OCI-LY1 (cell line): ENCODE data around the gene CCDC102A.

Source experiments
- H2AFZ ChIP-seq: fragments of 200-600 bp; sonication (generic), shearing (Covaris generic); 2 replicates; pipeline ENCODE4 v1.6.0; 2014; ENCODE audit warnings: antibody characterized with exemption, mild to moderate bottlenecking, low read length
- H3F3A ChIP-seq: fragments of 200-600 bp; sonication (generic), shearing (Covaris generic); 2 replicates; pipeline ENCODE4 v1.6.0; 2014; ENCODE audit warnings: mild to moderate bottlenecking, antibody characterized with exemption, low read length, moderate library complexity; ENCODE audit not compliant: insufficient read depth
- H3K27ac ChIP-seq: fragments of 200-600 bp; sonication (generic); 2 replicates; pipeline ENCODE4 v1.5.1; 2014; ENCODE audit warnings: low read length, mixed run types, mild to moderate bottlenecking, low read depth; ENCODE audit not compliant: poor library complexity, severe bottlenecking
- H3K27me3 ChIP-seq: fragments of 200-600 bp; sonication (generic); 2 replicates; pipeline ENCODE4 v1.6.0; 2014; ENCODE audit warnings: antibody characterized with exemption, mild to moderate bottlenecking, low read length, moderate library complexity; ENCODE audit not compliant: insufficient read depth
- H3K36me3 ChIP-seq: fragments of 200-600 bp; sonication (generic); 2 replicates; pipeline ENCODE4 v1.6.1; 2014; ENCODE audit warnings: mild to moderate bottlenecking, antibody characterized with exemption, low read length, moderate library complexity, mixed read lengths; ENCODE audit not compliant: insufficient read depth
- H3K4me1 ChIP-seq: fragments of 200-600 bp; sonication (generic); 2 replicates; pipeline ENCODE4 v1.5.1; 2014; ENCODE audit warnings: mild to moderate bottlenecking, low read length, moderate library complexity; ENCODE audit not compliant: insufficient read depth, severe bottlenecking
- H3K4me2 ChIP-seq: fragments of 200-600 bp; sonication (generic), shearing (Covaris generic); 2 replicates; pipeline ENCODE4 v1.6.1; 2014; ENCODE audit warnings: low read length
- H3K4me3 ChIP-seq: fragments of 200-600 bp; sonication (generic); 2 replicates; pipeline ENCODE4 v1.5.1; 2014; ENCODE audit warnings: low read length, low read depth, mild to moderate bottlenecking, mixed read lengths; ENCODE audit not compliant: poor library complexity, severe bottlenecking
- H3K79me2 ChIP-seq: fragments of 200-600 bp; shearing (Covaris generic); 2 replicates; pipeline ENCODE4 v1.6.1; 2016; ENCODE audit warnings: mixed run types, low read length, mixed read lengths; ENCODE audit not compliant: insufficient read depth
- H3K9ac ChIP-seq: fragments of 200-600 bp; sonication (generic), shearing (Covaris generic); 2 replicates; pipeline ENCODE4 v1.6.1; 2014; ENCODE audit warnings: mild to moderate bottlenecking, low read length, mixed read lengths
- H3K9me2 ChIP-seq: fragments of 200-600 bp; sonication (generic), shearing (Covaris generic); 2 replicates; pipeline ENCODE4 v1.6.1; 2014; ENCODE audit warnings: low read depth, mild to moderate bottlenecking, low read length, mixed read lengths
- H3K9me3 ChIP-seq: fragments of 200-600 bp; shearing (Covaris generic); 2 replicates; pipeline ENCODE4 v1.6.1; 2014; ENCODE audit warnings: low read length, mixed read lengths
- H4K20me1 ChIP-seq: fragments of 200-600 bp; sonication (generic), shearing (Covaris generic); 2 replicates; pipeline ENCODE4 v1.6.0; 2016; ENCODE audit warnings: mild to moderate bottlenecking, low read length; ENCODE audit not compliant: insufficient read depth
- EZH2 ChIP-seq: fragments of 200-600 bp; sonication (generic), shearing (Covaris generic); IDR thresholded peaks from 2 replicates; pipeline ENCODE4 v1.8.0; 2017; ENCODE audit warnings: borderline replicate concordance, mixed run types, mild to moderate bottlenecking, antibody characterized with exemption, low read length, moderate library complexity, mixed read lengths
- TF ChIP-seq, protein P1 (sequence below): fragments of 200-600 bp; sonication (generic), shearing (Covaris generic); IDR thresholded peaks from 2 replicates; pipeline ENCODE4 v1.5.1; 2017; ENCODE audit warnings: mild to moderate bottlenecking, antibody characterized with exemption, low read length, moderate library complexity, mixed read lengths

CCDC102A gene

DNA sequence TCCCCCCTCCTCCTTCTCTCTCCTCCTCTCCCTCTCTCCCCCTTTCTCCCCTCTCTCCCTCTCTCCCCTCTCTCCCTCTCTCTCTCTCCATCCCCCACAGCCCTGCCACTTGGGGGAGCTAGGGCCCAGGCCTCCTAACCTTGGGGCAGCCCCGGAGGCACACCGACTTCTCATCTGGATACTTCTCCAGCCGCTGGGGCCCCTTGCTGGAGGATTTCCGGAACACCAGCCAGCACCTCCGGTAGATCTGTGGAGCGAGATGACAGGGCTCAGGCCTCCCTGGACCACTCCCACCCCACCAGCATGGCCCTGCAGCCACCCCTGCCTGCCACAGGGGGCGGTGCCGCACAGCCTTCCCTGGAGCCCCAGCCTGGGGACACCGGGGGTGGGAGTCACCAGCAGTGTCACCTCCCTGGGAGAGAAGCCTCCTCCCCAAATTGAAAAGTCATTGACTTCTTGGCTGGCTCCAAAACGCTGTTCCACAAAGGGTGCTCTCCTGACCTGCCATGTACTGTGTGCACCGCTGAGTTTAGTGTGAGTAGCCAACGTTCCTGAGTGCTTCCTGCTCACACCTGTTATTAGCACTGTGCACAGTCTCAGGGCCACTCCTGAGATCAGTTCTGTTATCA lies 60.5 kb downstream of the CCDC102A start:
- H3K9me2 ChIP-seq, result no peaks in the 10 kb centered on the region
- H3K27me3 ChIP-seq, result no peaks in the 10 kb centered on the region
- H4K20me1 ChIP-seq, result no peaks in the 10 kb centered on the region
- H3K4me3 ChIP-seq, result no peak overlapping the region
- no peaks in the 10 kb centered on the region for H3F3A ChIP-seq
- peaks cover 15% of the 10 kb centered on the region for H3K36me3 ChIP-seq
- no peaks in the 10 kb centered on the region for H3K9me3 ChIP-seq
- H2AFZ ChIP-seq, result no peak overlapping the region
- H3K79me2 ChIP-seq, result no peaks in the 10 kb centered on the region
- H3K9ac ChIP-seq, result no peak overlapping the region
- H3K27ac ChIP-seq, result no peak overlapping the region
- TF ChIP-seq EZH2, result no peak
- TF ChIP-seq, protein P1, sequence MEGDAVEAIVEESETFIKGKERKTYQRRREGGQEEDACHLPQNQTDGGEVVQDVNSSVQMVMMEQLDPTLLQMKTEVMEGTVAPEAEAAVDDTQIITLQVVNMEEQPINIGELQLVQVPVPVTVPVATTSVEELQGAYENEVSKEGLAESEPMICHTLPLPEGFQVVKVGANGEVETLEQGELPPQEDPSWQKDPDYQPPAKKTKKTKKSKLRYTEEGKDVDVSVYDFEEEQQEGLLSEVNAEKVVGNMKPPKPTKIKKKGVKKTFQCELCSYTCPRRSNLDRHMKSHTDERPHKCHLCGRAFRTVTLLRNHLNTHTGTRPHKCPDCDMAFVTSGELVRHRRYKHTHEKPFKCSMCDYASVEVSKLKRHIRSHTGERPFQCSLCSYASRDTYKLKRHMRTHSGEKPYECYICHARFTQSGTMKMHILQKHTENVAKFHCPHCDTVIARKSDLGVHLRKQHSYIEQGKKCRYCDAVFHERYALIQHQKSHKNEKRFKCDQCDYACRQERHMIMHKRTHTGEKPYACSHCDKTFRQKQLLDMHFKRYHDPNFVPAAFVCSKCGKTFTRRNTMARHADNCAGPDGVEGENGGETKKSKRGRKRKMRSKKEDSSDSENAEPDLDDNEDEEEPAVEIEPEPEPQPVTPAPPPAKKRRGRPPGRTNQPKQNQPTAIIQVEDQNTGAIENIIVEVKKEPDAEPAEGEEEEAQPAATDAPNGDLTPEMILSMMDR, result peak; percentile 85; the same call in 1 of the 2 replicates
- no peak overlapping the region for H3K4me2 ChIP-seq
- H3K4me1 ChIP-seq, result peaks cover 4% of the 10 kb centered on the region

DNA sequence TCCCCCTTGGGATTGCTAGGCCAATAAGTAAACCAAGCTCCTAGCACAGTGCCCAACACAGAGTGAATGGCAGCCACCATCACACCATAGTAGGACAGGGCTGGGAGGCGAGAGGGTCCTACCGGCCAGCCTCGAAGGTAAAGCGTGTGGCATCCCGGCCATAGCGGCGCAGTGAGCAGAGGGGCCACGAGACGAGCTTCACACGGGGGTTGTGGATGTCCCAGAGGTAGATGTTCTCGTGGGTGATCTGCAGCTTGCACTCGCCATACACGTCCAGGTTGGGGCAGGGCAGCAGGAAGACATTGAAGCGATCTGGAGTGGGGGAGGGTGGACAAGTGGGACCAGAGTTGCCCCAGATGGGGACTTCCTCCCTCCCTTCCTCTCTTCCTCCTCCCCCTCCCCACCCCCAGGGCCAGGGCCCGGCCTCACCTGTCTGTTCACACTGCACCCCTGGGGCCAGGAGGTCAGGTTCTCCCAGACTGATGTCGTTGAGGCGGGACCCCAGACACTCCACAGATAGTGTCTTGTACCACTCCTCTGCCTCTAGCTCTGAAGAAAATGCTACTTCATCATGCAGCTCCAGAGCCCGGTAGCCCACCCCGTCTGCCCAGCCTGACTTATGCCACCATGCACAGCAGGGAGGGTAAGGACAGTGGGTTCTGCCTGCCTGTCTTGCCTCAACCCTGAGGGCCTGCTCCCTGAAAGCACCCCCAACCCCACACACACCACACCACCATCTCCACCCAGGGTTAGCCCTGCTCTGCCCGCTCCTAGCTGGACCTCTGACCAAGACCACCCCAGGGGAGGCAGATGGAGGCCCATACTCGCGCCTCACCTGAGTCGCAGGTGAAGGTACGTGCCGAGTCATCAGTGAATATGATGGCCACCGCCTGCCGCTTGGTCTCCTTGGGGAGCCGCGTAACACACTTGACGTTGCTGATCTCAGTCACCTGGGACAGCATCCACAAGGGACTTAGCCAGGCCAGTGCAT lies 61.4 kb downstream of the CCDC102A start:
- H3K4me2 ChIP-seq, result no peak overlapping the region

DNA sequence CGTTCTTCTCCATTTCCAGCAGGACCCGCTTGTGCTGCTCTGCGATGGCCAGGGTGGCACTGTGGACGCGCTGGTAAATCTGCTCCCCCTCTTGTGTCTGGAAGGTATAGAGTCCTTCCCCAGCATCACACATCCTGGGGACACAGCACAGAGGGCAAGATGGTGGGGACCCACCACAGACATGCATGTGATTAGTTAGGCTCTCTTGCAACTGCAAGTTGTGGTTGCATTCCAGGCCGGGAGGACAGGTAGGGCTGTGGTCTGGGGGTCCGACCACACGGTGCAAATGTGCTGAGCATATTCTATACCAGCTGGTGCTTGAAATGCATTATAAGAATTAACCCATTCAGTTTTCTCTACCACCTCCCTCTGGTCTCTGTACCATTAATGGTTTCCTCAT lies 62.5 kb downstream of the CCDC102A start:
- H3K9me2 ChIP-seq, result no peaks in the 10 kb centered on the region
- no peaks in the 10 kb centered on the region for H3K27me3 ChIP-seq
- H3K36me3 ChIP-seq, result peaks cover 34% of the 10 kb centered on the region
- no peak overlapping the region for H3K27ac ChIP-seq
- H3K4me3 ChIP-seq, result no peak overlapping the region
- H2AFZ ChIP-seq, result no peak overlapping the region
- no peak overlapping the region for H3K4me2 ChIP-seq
- no peak overlapping the region for H3K9ac ChIP-seq
- no peaks in the 10 kb centered on the region for H3K9me3 ChIP-seq
- no peaks in the 10 kb centered on the region for H3F3A ChIP-seq
- no peaks in the 10 kb centered on the region for H4K20me1 ChIP-seq
- H3K4me1 ChIP-seq, result no peaks in the 10 kb centered on the region
- TF ChIP-seq, protein P1, result no peak
- TF ChIP-seq EZH2, result no peak
- no peaks in the 10 kb centered on the region for H3K79me2 ChIP-seq

More for the DNA sequence above, 61.4 kb downstream of the CCDC102A start:
- H3K9me3 ChIP-seq, result no peaks in the 10 kb centered on the region
- peaks cover 24% of the 10 kb centered on the region for H3K36me3 ChIP-seq
- H3K9me2 ChIP-seq, result no peaks in the 10 kb centered on the region
- TF ChIP-seq, protein P1, result no peak
- no peak for TF ChIP-seq EZH2
- peaks cover 4% of the 10 kb centered on the region for H3K4me1 ChIP-seq
- H3K79me2 ChIP-seq, result no peaks in the 10 kb centered on the region
- H3F3A ChIP-seq, result no peaks in the 10 kb centered on the region
- no peaks in the 10 kb centered on the region for H4K20me1 ChIP-seq
- no peak overlapping the region for H3K4me3 ChIP-seq
- H3K27ac ChIP-seq, result no peak overlapping the region
- H3K9ac ChIP-seq, result no peak overlapping the region
- H3K27me3 ChIP-seq, result no peaks in the 10 kb centered on the region
- H2AFZ ChIP-seq, result no peak overlapping the region
